ENCODE measurements around the gene MAP3K1.

The MAP3K1 gene

DNA sequence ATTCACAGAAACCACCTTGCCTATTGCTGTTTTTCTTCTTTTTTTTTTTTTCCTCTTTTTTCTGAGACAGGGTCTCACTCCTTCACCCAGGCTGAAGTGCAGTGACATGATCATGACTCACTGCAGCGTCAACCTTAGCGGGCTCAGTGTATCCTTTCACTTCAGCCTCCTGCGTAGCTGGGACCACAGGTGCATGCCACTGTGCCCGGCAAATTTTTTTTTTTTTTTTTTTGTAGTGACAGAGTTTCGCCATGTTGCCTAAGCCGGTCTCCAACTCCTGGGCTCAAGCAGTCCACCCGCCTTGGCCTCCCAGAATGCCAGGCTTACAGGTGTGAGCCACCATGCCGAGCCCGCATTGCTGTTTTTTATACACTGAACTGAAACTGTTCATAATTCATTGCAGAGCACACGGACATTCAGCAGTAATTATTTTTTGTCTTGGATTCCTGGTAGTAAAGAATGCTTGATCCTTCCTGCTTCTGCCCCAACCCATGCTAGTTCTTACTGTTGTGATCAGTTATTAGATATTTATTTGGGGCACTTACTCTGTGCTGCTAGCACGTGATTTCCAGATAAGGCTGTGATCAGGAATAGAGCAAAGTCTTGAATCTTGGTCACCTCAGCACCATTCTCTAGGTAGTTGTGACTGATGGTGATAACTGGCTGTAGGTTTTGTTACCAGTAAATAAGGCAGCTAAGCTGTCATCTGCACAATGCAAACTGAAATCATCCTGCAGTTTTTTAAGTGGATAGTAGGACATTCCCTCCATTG, 14.0 kb downstream of the MAP3K1 start:
- Histone ChIP-seq H3K27me3 (ENCODE audit: control insufficient read depth, insufficient read depth, low read length) (no peaks in the 10 kb centered on the region), H3K9me3 (ENCODE audit: control insufficient read depth, insufficient read depth, low read length) (no peaks in the 10 kb centered on the region), H3K4me1 (ENCODE audit: control insufficient read depth, insufficient read depth, low read length) (peaks cover 55% of the 10 kb centered on the region), H3K36me3 (ENCODE audit: control insufficient read depth, insufficient read depth, low read length) (no peaks in the 10 kb centered on the region), H3K27ac (ENCODE audit: low read depth, low read length) (peak overlapping the region; percentile 27), H3K4me3 (ENCODE audit: low read depth, low read length) (no peak overlapping the region), H3K9ac (ENCODE audit: low read depth, low read length) (no peak overlapping the region)

DNA sequence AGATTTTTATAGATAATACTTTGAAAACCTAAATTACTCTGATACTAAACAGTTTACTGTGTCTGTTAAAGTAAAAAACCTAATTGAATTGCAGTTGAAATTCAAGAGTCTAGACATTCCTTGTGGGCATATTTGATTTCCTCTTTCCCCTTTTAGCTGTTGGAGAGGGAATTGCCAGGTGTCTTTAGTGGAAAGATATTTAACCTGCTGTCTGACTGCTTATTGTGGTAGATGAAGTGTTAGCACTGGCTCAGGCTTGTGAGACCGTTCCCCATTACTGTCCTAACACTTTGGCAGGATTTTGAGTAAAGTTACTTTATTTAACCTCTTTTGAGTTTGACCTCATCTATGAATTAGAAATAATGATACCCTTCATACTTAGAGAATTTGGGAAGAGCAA, 16.4 kb downstream of the MAP3K1 start:
- Histone ChIP-seq H3K4me1 (ENCODE audit: control insufficient read depth, insufficient read depth, low read length) (peaks cover 53% of the 10 kb centered on the region), H3K9ac (ENCODE audit: low read depth, low read length) (no peak overlapping the region), H3K4me3 (ENCODE audit: low read depth, low read length) (no peak overlapping the region), H3K27ac (ENCODE audit: low read depth, low read length) (no peak overlapping the region), H3K9me3 (ENCODE audit: control insufficient read depth, insufficient read depth, low read length) (no peaks in the 10 kb centered on the region), H3K36me3 (ENCODE audit: control insufficient read depth, insufficient read depth, low read length) (no peaks in the 10 kb centered on the region), H3K27me3 (ENCODE audit: control insufficient read depth, insufficient read depth, low read length) (no peaks in the 10 kb centered on the region)

GRCh38 chr5:56833325-56833724, 18.0 kb downstream of the MAP3K1 start:
- H3K9ac ChIP-seq (ENCODE audit: low read depth, low read length) = no peak overlapping the region
- H3K27me3 ChIP-seq (ENCODE audit: control insufficient read depth, insufficient read depth, low read length) = no peaks in the 10 kb centered on the region
- H3K4me1 ChIP-seq (ENCODE audit: control insufficient read depth, insufficient read depth, low read length) = peaks cover 60% of the 10 kb centered on the region
- peak overlapping the region; percentile 1; the same call in 1 of the 2 replicates for H3K4me3 ChIP-seq (ENCODE audit: low read depth, low read length)
- no peaks in the 10 kb centered on the region for H3K9me3 ChIP-seq (ENCODE audit: control insufficient read depth, insufficient read depth, low read length)
- H3K36me3 ChIP-seq (ENCODE audit: control insufficient read depth, insufficient read depth, low read length) = no peaks in the 10 kb centered on the region
- H3K27ac ChIP-seq (ENCODE audit: low read depth, low read length) = peak overlapping the region; percentile 26

GRCh38 chr5:56837381-56837780, 22.0 kb downstream of the MAP3K1 start:
- peaks cover 45% of the 10 kb centered on the region for H3K4me1 ChIP-seq (ENCODE audit: control insufficient read depth, insufficient read depth, low read length)
- H3K9me3 ChIP-seq (ENCODE audit: control insufficient read depth, insufficient read depth, low read length) = no peaks in the 10 kb centered on the region
- H3K36me3 ChIP-seq (ENCODE audit: control insufficient read depth, insufficient read depth, low read length) = no peaks in the 10 kb centered on the region
- H3K9ac ChIP-seq (ENCODE audit: low read depth, low read length) = no peak overlapping the region
- no peaks in the 10 kb centered on the region for H3K27me3 ChIP-seq (ENCODE audit: control insufficient read depth, insufficient read depth, low read length)
- no peak overlapping the region for H3K4me3 ChIP-seq (ENCODE audit: low read depth, low read length)
- H3K27ac ChIP-seq (ENCODE audit: low read depth, low read length) = no peak overlapping the region

- Histone ChIP-seq H3K4me1 (ENCODE audit: control insufficient read depth, insufficient read depth, low read length) (peaks cover 42% of the 10 kb centered on the region), H3K9me3 (ENCODE audit: control insufficient read depth, insufficient read depth, low read length) (no peaks in the 10 kb centered on the region), H3K27ac (ENCODE audit: low read depth, low read length) (no peak overlapping the region), H3K27me3 (ENCODE audit: control insufficient read depth, insufficient read depth, low read length) (no peaks in the 10 kb centered on the region), H3K9ac (ENCODE audit: low read depth, low read length) (no peak overlapping the region), H3K4me3 (ENCODE audit: low read depth, low read length) (no peak overlapping the region), H3K36me3 (ENCODE audit: control insufficient read depth, insufficient read depth, low read length) (no peaks in the 10 kb centered on the region)
These were observed 22.6 kb downstream of the MAP3K1 start for GRCh38 chr5:56837956-56838355.

DNA sequence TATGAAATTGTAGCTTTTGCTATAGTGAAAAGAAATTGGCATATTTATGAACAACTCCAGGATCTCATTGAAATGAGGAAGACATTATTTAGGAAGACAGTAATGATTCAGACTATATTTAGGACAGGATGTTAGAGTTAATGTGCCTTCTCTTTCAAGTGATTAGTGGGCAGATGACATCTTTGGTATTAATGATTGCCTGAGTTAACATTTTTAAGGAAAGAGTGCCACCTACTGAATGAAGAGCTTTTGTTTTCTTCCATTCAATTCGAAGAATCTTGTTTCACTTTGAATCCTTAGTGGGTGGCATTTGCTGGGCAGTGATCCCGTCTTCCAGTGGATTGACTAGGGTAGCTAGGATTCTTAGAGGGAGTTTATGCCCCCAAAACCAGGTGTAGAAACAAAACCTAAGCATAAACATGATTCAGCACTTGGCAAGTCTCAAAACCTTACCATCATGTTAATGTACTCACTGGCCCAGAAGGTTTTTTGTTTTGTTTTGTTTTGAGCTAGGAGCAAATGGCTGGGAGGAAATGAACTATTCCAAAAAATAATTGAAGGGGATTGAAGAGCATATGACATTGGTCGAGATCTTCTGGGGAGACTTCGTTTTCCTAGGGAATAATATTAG, 23.2 kb downstream of the MAP3K1 start:
- Histone ChIP-seq H3K27me3 (ENCODE audit: control insufficient read depth, insufficient read depth, low read length) (no peaks in the 10 kb centered on the region), H3K9ac (ENCODE audit: low read depth, low read length) (no peak overlapping the region), H3K36me3 (ENCODE audit: control insufficient read depth, insufficient read depth, low read length) (no peaks in the 10 kb centered on the region)

GRCh38 chr5:56839062-56839461, 23.7 kb downstream of the MAP3K1 start:
- Histone ChIP-seq H3K9ac (ENCODE audit: low read depth, low read length) (no peak overlapping the region), H3K27ac (ENCODE audit: low read depth, low read length) (peak overlapping the region; percentile 33), H3K9me3 (ENCODE audit: control insufficient read depth, insufficient read depth, low read length) (no peaks in the 10 kb centered on the region), H3K36me3 (ENCODE audit: control insufficient read depth, insufficient read depth, low read length) (no peaks in the 10 kb centered on the region), H3K27me3 (ENCODE audit: control insufficient read depth, insufficient read depth, low read length) (no peaks in the 10 kb centered on the region), H3K4me1 (ENCODE audit: control insufficient read depth, insufficient read depth, low read length) (peaks cover 31% of the 10 kb centered on the region), H3K4me3 (ENCODE audit: low read depth, low read length) (no peak overlapping the region)

More for the DNA sequence above, 23.2 kb downstream of the MAP3K1 start:
- peak overlapping the region; percentile 33 for H3K27ac ChIP-seq (ENCODE audit: low read depth, low read length)
- no peaks in the 10 kb centered on the region for H3K9me3 ChIP-seq (ENCODE audit: control insufficient read depth, insufficient read depth, low read length)
- H3K4me3 ChIP-seq (ENCODE audit: low read depth, low read length) = no peak overlapping the region; the same call in 1 of the 2 replicates
- H3K4me1 ChIP-seq (ENCODE audit: control insufficient read depth, insufficient read depth, low read length) = peaks cover 37% of the 10 kb centered on the region

GRCh38 chr5:56840597-56840996, 25.2 kb downstream of the MAP3K1 start:
- no peak overlapping the region for H3K27ac ChIP-seq (ENCODE audit: low read depth, low read length)
- peaks cover 36% of the 10 kb centered on the region for H3K4me1 ChIP-seq (ENCODE audit: control insufficient read depth, insufficient read depth, low read length)
- no peaks in the 10 kb centered on the region for H3K36me3 ChIP-seq (ENCODE audit: control insufficient read depth, insufficient read depth, low read length)
- H3K27me3 ChIP-seq (ENCODE audit: control insufficient read depth, insufficient read depth, low read length) = no peaks in the 10 kb centered on the region
- no peaks in the 10 kb centered on the region for H3K9me3 ChIP-seq (ENCODE audit: control insufficient read depth, insufficient read depth, low read length)
- H3K9ac ChIP-seq (ENCODE audit: low read depth, low read length) = no peak overlapping the region
- no peak overlapping the region for H3K4me3 ChIP-seq (ENCODE audit: low read depth, low read length)

DNA sequence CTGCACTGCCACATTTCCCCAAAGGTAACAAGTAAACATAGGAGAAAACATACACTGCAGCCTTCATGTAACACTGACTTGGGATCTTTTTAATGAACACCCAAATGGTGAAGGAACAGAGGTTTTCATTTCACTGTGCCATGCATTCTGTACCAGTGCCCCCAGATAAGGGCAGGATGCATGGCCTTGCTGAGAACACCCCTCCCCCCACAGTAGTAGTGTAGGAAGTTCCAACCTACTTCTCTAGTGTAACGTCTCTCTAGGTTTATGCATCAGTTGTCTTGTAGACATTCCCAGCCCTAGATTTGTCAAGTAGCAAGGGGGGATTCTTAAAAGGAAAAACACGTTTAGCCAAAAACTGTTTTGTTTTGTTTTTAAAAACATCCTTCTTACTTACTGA, 29.9 kb downstream of the MAP3K1 start:
- H3K4me1 ChIP-seq (ENCODE audit: control insufficient read depth, insufficient read depth, low read length) = peaks cover 30% of the 10 kb centered on the region
- no peaks in the 10 kb centered on the region for H3K27me3 ChIP-seq (ENCODE audit: control insufficient read depth, insufficient read depth, low read length)

GRCh38 chr5:56845904-56846480, 30.6 kb downstream of the MAP3K1 start:
- no peaks in the 10 kb centered on the region for H3K27me3 ChIP-seq (ENCODE audit: control insufficient read depth, insufficient read depth, low read length)
- H3K27ac ChIP-seq (ENCODE audit: low read depth, low read length) = no peak overlapping the region
- no peak overlapping the region for H3K9ac ChIP-seq (ENCODE audit: low read depth, low read length)
- no peak overlapping the region for H3K4me3 ChIP-seq (ENCODE audit: low read depth, low read length)
- peaks cover 30% of the 10 kb centered on the region for H3K4me1 ChIP-seq (ENCODE audit: control insufficient read depth, insufficient read depth, low read length)
- no peaks in the 10 kb centered on the region for H3K9me3 ChIP-seq (ENCODE audit: control insufficient read depth, insufficient read depth, low read length)
- no peaks in the 10 kb centered on the region for H3K36me3 ChIP-seq (ENCODE audit: control insufficient read depth, insufficient read depth, low read length)

More for the DNA sequence above, 29.9 kb downstream of the MAP3K1 start:
- no peak overlapping the region for H3K9ac ChIP-seq (ENCODE audit: low read depth, low read length)
- H3K9me3 ChIP-seq (ENCODE audit: control insufficient read depth, insufficient read depth, low read length) = no peaks in the 10 kb centered on the region
- H3K36me3 ChIP-seq (ENCODE audit: control insufficient read depth, insufficient read depth, low read length) = no peaks in the 10 kb centered on the region
- H3K4me3 ChIP-seq (ENCODE audit: low read depth, low read length) = no peak overlapping the region
- no peak overlapping the region for H3K27ac ChIP-seq (ENCODE audit: low read depth, low read length)

- Histone ChIP-seq H3K27me3 (ENCODE audit: control insufficient read depth, insufficient read depth, low read length) (no peaks in the 10 kb centered on the region), H3K9me3 (ENCODE audit: control insufficient read depth, insufficient read depth, low read length) (no peaks in the 10 kb centered on the region), H3K36me3 (ENCODE audit: control insufficient read depth, insufficient read depth, low read length) (no peaks in the 10 kb centered on the region), H3K9ac (ENCODE audit: low read depth, low read length) (no peak overlapping the region), H3K27ac (ENCODE audit: low read depth, low read length) (no peak overlapping the region), H3K4me1 (ENCODE audit: control insufficient read depth, insufficient read depth, low read length) (peaks cover 30% of the 10 kb centered on the region), H3K4me3 (ENCODE audit: low read depth, low read length) (no peak overlapping the region)
These were observed 32.9 kb downstream of the MAP3K1 start for GRCh38 chr5:56848206-56848605.

Data from HUES48 (cell line).